GM23338 (cell line): Measurements from ENCODE around the gene MICAL2. TPM values are rescaled to one million over a fixed set of nuclear protein-coding genes. Genes with fewer than 3 reads are reported as not detected.

Experiments
- ATAC-seq: fragments of 200-7000 bp; cut with Tn5 transposase; 3 replicates; pipeline ENCODE4 v1.9.1; 2020
- DNase-seq: peaks from one replicate; pipeline ENCODE4 v3.0.0-alpha.2; 2015; ENCODE audit warnings: low spot score
- H2AFZ ChIP-seq: fragments of 200-600 bp; sonication (generic); 2 replicates; pipeline ENCODE4 v1.8.0; 2016; ENCODE audit warnings: antibody characterized with exemption, mild to moderate bottlenecking, moderate library complexity
- H3F3A ChIP-seq: fragments of 200-600 bp; sonication (generic); replicated peaks from 2 replicates; pipeline ENCODE4 v1.8.0; 2017; ENCODE audit warnings: antibody characterized with exemption, mixed run types, low read depth
- H3K27ac ChIP-seq: fragments of 200-600 bp; sonication (generic); 2 replicates; pipeline ENCODE4 v1.6.1; 2016; ENCODE audit warnings: low read depth
- H3K27me3 ChIP-seq: fragments of 200-600 bp; sonication (generic); 2 replicates; pipeline ENCODE4 v1.8.0; 2016; ENCODE audit warnings: mild to moderate bottlenecking, mixed run types, moderate library complexity; ENCODE audit not compliant: insufficient read depth
- H3K36me3 ChIP-seq: fragments of 200-600 bp; sonication (generic); 2 replicates; pipeline ENCODE4 v1.8.0; 2016; ENCODE audit warnings: mild to moderate bottlenecking; ENCODE audit not compliant: insufficient read depth
- H3K4me1 ChIP-seq: fragments of 200-600 bp; sonication (generic); 2 replicates; pipeline ENCODE4 v1.8.0; 2016; ENCODE audit warnings: mild to moderate bottlenecking, moderate library complexity; ENCODE audit not compliant: insufficient read depth
- H3K4me2 ChIP-seq: fragments of 200-600 bp; sonication (generic); 2 replicates; pipeline ENCODE4 v1.7.1; 2017; ENCODE audit warnings: mixed run types
- H3K4me3 ChIP-seq: fragments of 200-600 bp; sonication (generic); 2 replicates; pipeline ENCODE4 v1.6.1; 2016; ENCODE audit warnings: mixed run types
- H3K79me2 ChIP-seq: fragments of 200-600 bp; sonication (generic); replicated peaks from 2 replicates; pipeline ENCODE4 v1.8.0; 2017; ENCODE audit warnings: mild to moderate bottlenecking; ENCODE audit not compliant: insufficient read depth
- H3K9me2 ChIP-seq: fragments of 200-600 bp; sonication (generic); 2 replicates; pipeline ENCODE4 v1.8.0; 2017; ENCODE audit not compliant: insufficient read depth
- H4K20me1 ChIP-seq: fragments of 200-600 bp; sonication (generic); replicated peaks from 2 replicates; pipeline ENCODE4 v1.8.0; 2017; ENCODE audit warnings: mild to moderate bottlenecking; ENCODE audit not compliant: insufficient read depth
- H3K27ac Mint-ChIP-seq: 2 replicates; pipeline ENCODE4 v1.8.0; 2020; ENCODE audit warnings: inconsistent platforms, mild to moderate bottlenecking, moderate library complexity, mixed read lengths
- H3K27me3 Mint-ChIP-seq: 3 replicates; pipeline ENCODE4 v1.8.0; 2022; ENCODE audit warnings: low read depth, mild to moderate bottlenecking, moderate library complexity, mixed read lengths, inconsistent platforms; ENCODE audit not compliant: insufficient read depth, poor library complexity
- H3K36me3 Mint-ChIP-seq: 3 replicates; pipeline ENCODE4 v1.8.0; 2021; ENCODE audit warnings: low read depth, mild to moderate bottlenecking, inconsistent platforms, moderate library complexity, mixed read lengths
- H3K4me1 Mint-ChIP-seq: 3 replicates; pipeline ENCODE4 v1.8.0; 2020; ENCODE audit warnings: mild to moderate bottlenecking, inconsistent platforms, mixed read lengths
- H3K4me3 Mint-ChIP-seq: 3 replicates; pipeline ENCODE4 v1.8.0; 2021; ENCODE audit warnings: moderate library complexity, mild to moderate bottlenecking, inconsistent platforms, mixed read lengths
- H3K9me3 Mint-ChIP-seq: 3 replicates; pipeline ENCODE4 v1.8.0; 2020; ENCODE audit warnings: moderate library complexity, mild to moderate bottlenecking, inconsistent platforms, mixed read lengths
- EZH2 ChIP-seq: fragments of 200-600 bp; sonication (generic); IDR thresholded peaks from one replicate; pipeline ENCODE4 v1.8.0; 2017; ENCODE audit warnings: antibody characterized with exemption, mild to moderate bottlenecking, low read depth; ENCODE audit not compliant: unreplicated experiment
- EZH2phosphoT487 ChIP-seq: fragments of 200-600 bp; sonication (generic); IDR thresholded peaks from one replicate; pipeline ENCODE4 v1.8.1; 2018; ENCODE audit warnings: antibody characterized with exemption; ENCODE audit not compliant: unreplicated experiment
- JUNB ChIP-seq: IDR thresholded peaks from one replicate; pipeline ENCODE4 v1.6.1; 2016; ENCODE audit warnings: antibody characterized with exemption; ENCODE audit not compliant: unreplicated experiment
- POLR2AphosphoS5 ChIP-seq: IDR thresholded peaks from 2 replicates; pipeline ENCODE4 v1.6.1; 2016; ENCODE audit warnings: antibody characterized with exemption, low read depth
- polyA plus RNA-seq: library from polyadenylated mRNA; unstranded; fragments of >200 nt; fragmentation: Nextera tagmentation; extraction: Ambion mirVana; gene quantifications from 2 replicates; pipeline ENCODE4 v1.2.1, GENCODE V29; 2016
- total RNA-seq: library from RNA; depleted of rRNA; stranded (reverse); fragments of >200 nt; shearing (Covaris generic); gene quantifications from 2 replicates; pipeline ENCODE4 v1.2.3, GENCODE V29; 2014
- TF ChIP-seq, protein P1 (sequence below): IDR thresholded peaks from one replicate; pipeline ENCODE4 v1.6.1; 2018; ENCODE audit warnings: antibody characterized with exemption; ENCODE audit not compliant: unreplicated experiment
- TF ChIP-seq, protein P2 (sequence below), 2 experiments: fragments of 200-600 bp in 1 of 2; sonication (generic) in 1 of 2; conservative IDR thresholded peaks; 2 replicates each; pipeline versions ENCODE4 v1.5.1 to v1.6.1; 2016 to 2017; ENCODE audit warnings: antibody characterized with exemption in 2 of 2, low read depth in 2 of 2, mild to moderate bottlenecking in 2 of 2, moderate library complexity in 1 of 2

Gene MICAL2
- total and polyA plus RNA-seq, 2 experiments from 2014 or later, result 0.66 to 1.4 TPM

DNA sequence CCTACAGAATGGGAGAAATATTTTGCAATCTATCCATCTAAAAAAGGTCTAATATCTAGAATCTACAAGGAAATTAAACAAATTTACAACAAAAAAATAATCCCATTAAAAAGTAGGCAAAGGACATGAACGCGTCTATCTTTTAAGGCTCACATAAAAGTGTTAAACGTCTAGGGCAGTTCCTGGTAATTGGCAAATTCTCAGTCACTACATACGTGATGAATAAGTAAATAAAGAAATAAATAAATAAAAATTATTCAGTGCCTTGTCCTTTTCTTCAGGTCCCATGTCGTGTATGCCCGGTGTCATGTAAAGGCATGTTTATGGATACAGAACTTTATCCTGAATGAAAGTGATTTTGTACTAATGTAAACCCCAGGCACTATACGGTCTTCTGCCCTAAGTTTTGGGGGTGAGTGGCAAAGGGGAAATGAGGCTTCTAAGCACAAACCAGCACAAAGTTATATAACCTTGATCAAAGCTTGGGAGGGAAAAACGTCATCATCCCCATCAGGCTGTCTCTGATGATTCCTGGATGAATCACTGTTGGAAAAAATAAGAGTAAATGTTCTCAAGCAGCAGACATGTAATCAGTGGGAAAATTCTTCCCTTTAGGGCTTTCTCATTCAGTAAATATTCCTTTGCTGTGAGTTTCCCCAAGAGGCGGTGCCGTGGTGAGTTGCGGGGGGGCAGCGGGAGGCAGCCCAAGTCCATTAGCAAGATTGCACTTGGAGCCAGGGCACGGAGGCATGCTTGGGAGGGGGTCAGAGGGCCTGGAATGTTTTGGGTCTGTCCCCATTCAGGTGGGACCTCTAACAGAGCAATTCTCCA, 30.4 kb upstream of the MICAL2 start:
- ATAC-seq, result no peak; the same call in 2 of the 3 replicates
- H3K4me1 ChIP-seq, result no peaks in the 10 kb centered on the region
- Mint-ChIP-seq H3K9me3 (no peaks in the 10 kb centered on the region), H3K36me3 (no peaks in the 10 kb centered on the region), H3K4me3 (no peak overlapping the region), H3K27me3 (peaks cover 3% of the 10 kb centered on the region), H3K4me1 (peaks cover 3% of the 10 kb centered on the region; the same call in 2 of the 3 replicates), H3K27ac (no peak overlapping the region)
- no peak overlapping the region for H3K4me2 ChIP-seq
- TF ChIP-seq, protein P1, sequence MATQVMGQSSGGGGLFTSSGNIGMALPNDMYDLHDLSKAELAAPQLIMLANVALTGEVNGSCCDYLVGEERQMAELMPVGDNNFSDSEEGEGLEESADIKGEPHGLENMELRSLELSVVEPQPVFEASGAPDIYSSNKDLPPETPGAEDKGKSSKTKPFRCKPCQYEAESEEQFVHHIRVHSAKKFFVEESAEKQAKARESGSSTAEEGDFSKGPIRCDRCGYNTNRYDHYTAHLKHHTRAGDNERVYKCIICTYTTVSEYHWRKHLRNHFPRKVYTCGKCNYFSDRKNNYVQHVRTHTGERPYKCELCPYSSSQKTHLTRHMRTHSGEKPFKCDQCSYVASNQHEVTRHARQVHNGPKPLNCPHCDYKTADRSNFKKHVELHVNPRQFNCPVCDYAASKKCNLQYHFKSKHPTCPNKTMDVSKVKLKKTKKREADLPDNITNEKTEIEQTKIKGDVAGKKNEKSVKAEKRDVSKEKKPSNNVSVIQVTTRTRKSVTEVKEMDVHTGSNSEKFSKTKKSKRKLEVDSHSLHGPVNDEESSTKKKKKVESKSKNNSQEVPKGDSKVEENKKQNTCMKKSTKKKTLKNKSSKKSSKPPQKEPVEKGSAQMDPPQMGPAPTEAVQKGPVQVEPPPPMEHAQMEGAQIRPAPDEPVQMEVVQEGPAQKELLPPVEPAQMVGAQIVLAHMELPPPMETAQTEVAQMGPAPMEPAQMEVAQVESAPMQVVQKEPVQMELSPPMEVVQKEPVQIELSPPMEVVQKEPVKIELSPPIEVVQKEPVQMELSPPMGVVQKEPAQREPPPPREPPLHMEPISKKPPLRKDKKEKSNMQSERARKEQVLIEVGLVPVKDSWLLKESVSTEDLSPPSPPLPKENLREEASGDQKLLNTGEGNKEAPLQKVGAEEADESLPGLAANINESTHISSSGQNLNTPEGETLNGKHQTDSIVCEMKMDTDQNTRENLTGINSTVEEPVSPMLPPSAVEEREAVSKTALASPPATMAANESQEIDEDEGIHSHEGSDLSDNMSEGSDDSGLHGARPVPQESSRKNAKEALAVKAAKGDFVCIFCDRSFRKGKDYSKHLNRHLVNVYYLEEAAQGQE, result no peak
- TF ChIP-seq JUNB (no peak), EZH2phosphoT487 (no peak), POLR2AphosphoS5 (no peak)
- TF ChIP-seq, protein P2, sequence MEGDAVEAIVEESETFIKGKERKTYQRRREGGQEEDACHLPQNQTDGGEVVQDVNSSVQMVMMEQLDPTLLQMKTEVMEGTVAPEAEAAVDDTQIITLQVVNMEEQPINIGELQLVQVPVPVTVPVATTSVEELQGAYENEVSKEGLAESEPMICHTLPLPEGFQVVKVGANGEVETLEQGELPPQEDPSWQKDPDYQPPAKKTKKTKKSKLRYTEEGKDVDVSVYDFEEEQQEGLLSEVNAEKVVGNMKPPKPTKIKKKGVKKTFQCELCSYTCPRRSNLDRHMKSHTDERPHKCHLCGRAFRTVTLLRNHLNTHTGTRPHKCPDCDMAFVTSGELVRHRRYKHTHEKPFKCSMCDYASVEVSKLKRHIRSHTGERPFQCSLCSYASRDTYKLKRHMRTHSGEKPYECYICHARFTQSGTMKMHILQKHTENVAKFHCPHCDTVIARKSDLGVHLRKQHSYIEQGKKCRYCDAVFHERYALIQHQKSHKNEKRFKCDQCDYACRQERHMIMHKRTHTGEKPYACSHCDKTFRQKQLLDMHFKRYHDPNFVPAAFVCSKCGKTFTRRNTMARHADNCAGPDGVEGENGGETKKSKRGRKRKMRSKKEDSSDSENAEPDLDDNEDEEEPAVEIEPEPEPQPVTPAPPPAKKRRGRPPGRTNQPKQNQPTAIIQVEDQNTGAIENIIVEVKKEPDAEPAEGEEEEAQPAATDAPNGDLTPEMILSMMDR (conservative IDR thresholded peaks at IDR 0.05; ENCODE audit: low read depth in 2 of 2), result no peak
- H3K27ac ChIP-seq, result no peak overlapping the region
- no peaks in the 10 kb centered on the region for H3K79me2 ChIP-seq
- no peaks in the 10 kb centered on the region for H3K27me3 ChIP-seq
- H3K9me2 ChIP-seq, result no peaks in the 10 kb centered on the region
- no peak for DNase-seq
- H3K4me3 ChIP-seq, result no peak overlapping the region
- no peaks in the 10 kb centered on the region for H3K36me3 ChIP-seq
- H2AFZ ChIP-seq, result peak overlapping the region; percentile 47; the same call in 1 of the 2 replicates
- H4K20me1 ChIP-seq, result no peaks in the 10 kb centered on the region
- H3F3A ChIP-seq, result no peaks in the 10 kb centered on the region

DNA sequence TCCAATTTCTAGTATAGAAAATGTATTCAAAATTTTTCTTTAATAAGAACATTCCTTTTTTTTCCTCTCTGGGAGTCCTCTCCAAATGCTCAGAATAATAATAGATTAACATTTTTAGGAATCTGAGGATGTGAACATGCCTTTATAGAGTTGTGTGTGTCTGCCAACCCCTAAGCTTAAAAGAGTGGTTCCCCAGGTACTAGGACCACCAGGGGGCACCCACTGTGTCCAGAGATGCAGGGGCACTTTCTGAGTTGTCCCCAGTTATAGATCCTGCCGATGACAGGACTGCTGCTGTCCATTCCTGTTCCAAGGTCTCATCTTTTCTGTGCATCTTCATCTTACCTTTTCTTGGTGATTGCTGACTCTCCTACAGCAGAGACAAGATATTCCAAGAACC, 27.0 kb upstream of the MICAL2 start:
- Mint-ChIP-seq H3K4me1 (peaks cover 6% of the 10 kb centered on the region), H3K36me3 (no peaks in the 10 kb centered on the region), H3K27ac (no peak overlapping the region), H3K9me3 (no peaks in the 10 kb centered on the region), H3K27me3 (peaks cover 10% of the 10 kb centered on the region), H3K4me3 (no peak overlapping the region)
- H3K4me1 ChIP-seq, result no peaks in the 10 kb centered on the region
- ATAC-seq, result no peak; the same call in 2 of the 3 replicates
- no peaks in the 10 kb centered on the region for H3K27me3 ChIP-seq
- no peaks in the 10 kb centered on the region for H3K9me2 ChIP-seq
- no peak overlapping the region for H3K4me2 ChIP-seq
- no peak overlapping the region for H3K4me3 ChIP-seq
- no peak overlapping the region for H3K27ac ChIP-seq
- H3K36me3 ChIP-seq, result no peaks in the 10 kb centered on the region
- H4K20me1 ChIP-seq, result no peaks in the 10 kb centered on the region
- TF ChIP-seq, protein P2 (conservative IDR thresholded peaks at IDR 0.05; ENCODE audit: low read depth in 2 of 2), result peak; percentile 49 to 67
- TF ChIP-seq POLR2AphosphoS5 (no peak), EZH2 (no peak)
- TF ChIP-seq, protein P1, result no peak
- no peaks in the 10 kb centered on the region for H3F3A ChIP-seq
- DNase-seq, result peak; percentile 44
- H3K79me2 ChIP-seq, result no peaks in the 10 kb centered on the region
- H2AFZ ChIP-seq, result no peak overlapping the region
